Esophagus muscularis mucosa (tissue), 4 donors: ENCODE measurements around the gene ATG4C. TPM values are rescaled to one million over a fixed set of nuclear protein-coding genes. Genes with fewer than 3 reads are reported as not detected.

Experiments used
- DNase-seq: peaks from one replicate; pipeline ENCODE4 v3.0.0-alpha.2; 2017; ENCODE audit errors: extremely low spot score
- H3K27ac ChIP-seq, 4 donors: fragments of 200-600 bp; sonication (generic); replicated peaks in 1 of 4; 1 replicate in 3 of 4; 2 replicates in 1 of 4; pipeline ENCODE4 v1.5.1; 2016 to 2019; ENCODE audit warnings: mild to moderate bottlenecking in 1 of 4
- H3K27me3 ChIP-seq, 4 donors: fragments of 200-600 bp; sonication (generic); one replicate each; pipeline versions ENCODE4 v1.5.1 to v1.6.0; 2016 to 2019
- H3K36me3 ChIP-seq, 4 donors: fragments of 200-600 bp; sonication (generic); one replicate each; pipeline ENCODE4 v1.5.1; 2016 to 2019
- H3K4me1 ChIP-seq, 4 donors: fragments of 200-600 bp; sonication (generic); one replicate each; pipeline ENCODE4 v1.5.1; 2016 to 2019
- H3K4me3 ChIP-seq, 4 donors: fragments of 200-600 bp; sonication (generic); 1 replicate in 2 of 4; 2 replicates in 2 of 4; pipeline ENCODE4 v1.5.1; 2016 to 2019; ENCODE audit warnings: mild to moderate bottlenecking in 4 of 4, moderate library complexity in 1 of 4
- H3K9me3 ChIP-seq, 4 donors: fragments of 200-600 bp; sonication (generic); 1 replicate in 3 of 4; 2 replicates in 1 of 4; pipeline ENCODE4 v1.5.1; 2016 to 2019
- CTCF ChIP-seq, 3 experiments: fragments of 200-600 bp in 2 of 3; fragments of 450-650 bp in 1 of 3; sonication (generic) in 2 of 3; IDR thresholded peaks; one replicate each; pipeline ENCODE4 v1.5.1; 2017 to 2019; ENCODE audit warnings: antibody characterized with exemption in 3 of 3, mild to moderate bottlenecking in 2 of 3, moderate library complexity in 1 of 3
- EP300 ChIP-seq: sonication (generic); formaldehyde crosslinking; IDR thresholded peaks from one replicate; pipeline ENCODE4 v1.6.1; 2017; ENCODE audit warnings: antibody characterized with exemption
- POLR2A ChIP-seq: fragments of 450-650 bp; IDR thresholded peaks from one replicate; pipeline ENCODE4 v1.6.1; 2017; ENCODE audit warnings: antibody characterized with exemption, moderate library complexity, mild to moderate bottlenecking, low read depth
- POLR2AphosphoS5 ChIP-seq, 2 donors: sonication (generic); formaldehyde crosslinking; IDR thresholded peaks; one replicate each; pipeline ENCODE4 v1.6.1; 2017; ENCODE audit warnings: antibody characterized with exemption in 2 of 2
- WGBS: methylation state at CpG from one replicate; pipeline ENCODE4 v1.1.5; 2018; 5-methylcytosine and 5-hydroxymethylcytosine counted together
- intact Hi-C: fragments of 100-400 bp; cut with DNase I; formaldehyde crosslinking; loops from one replicate; pipeline ENCODE4 v1.15.1; 2023
- total RNA-seq, 4 donors: library from RNA; depleted of rRNA; stranded (reverse); fragments of >200 nt; gene quantifications; one replicate each; pipeline versions ENCODE4 v1.1.0 to v1.2.1, GENCODE V29; 2016

Gene ATG4C
- total RNA-seq, 4 donors from 2014 or later, result 5.0 to 12.5 (median 8.3) TPM

- Histone ChIP-seq H3K4me1 (peaks cover 0 to 10% (median 0%) of the 10 kb centered on the region in 4 donors), H3K4me3 (no peak overlapping the region)
- intact Hi-C loops, result no loop called here
These were observed 10.1 kb downstream of the ATG4C start for GRCh38 chr1:62794053-62794452.

GRCh38 chr1:62796221-62796620, 12.3 kb downstream of the ATG4C start:
- no peaks in the 10 kb centered on the region for H3K27me3 ChIP-seq
- no peaks in the 10 kb centered on the region for H3K9me3 ChIP-seq
- H3K36me3 ChIP-seq, result peaks cover 0 to 4% (median 0%) of the 10 kb centered on the region in 4 donors
- no peak for DNase-seq
- intact Hi-C loops, result no loop called here
- peaks cover 0 to 13% (median 3%) of the 10 kb centered on the region in 4 donors for H3K4me1 ChIP-seq
- H3K27ac ChIP-seq, result no peak overlapping the region
- H3K4me3 ChIP-seq, result no peak overlapping the region
- no peak for TF ChIP-seq POLR2AphosphoS5 (IDR thresholded peaks at IDR 0.05)
- no peak for TF ChIP-seq EP300
- no peak for TF ChIP-seq CTCF (IDR thresholded peaks at IDR 0.05)
- TF ChIP-seq POLR2A, result no peak

More at GRCh38 chr1:62794053-62794452, 10.1 kb downstream of the ATG4C start:
- TF ChIP-seq POLR2A (no peak), CTCF (IDR thresholded peaks at IDR 0.05) (no peak), POLR2AphosphoS5 (IDR thresholded peaks at IDR 0.05) (no peak), EP300 (no peak)
- 85% methylated on average over 1 of the region's 1 CpG for WGBS
- H3K27ac ChIP-seq, result no peak overlapping the region
- no peak for DNase-seq
- no peaks in the 10 kb centered on the region for H3K27me3 ChIP-seq
- H3K9me3 ChIP-seq, result no peaks in the 10 kb centered on the region
- peaks cover 0 to 4% (median 0%) of the 10 kb centered on the region in 4 donors for H3K36me3 ChIP-seq

GRCh38 chr1:62799688-62800087, 15.8 kb downstream of the ATG4C start:
- no peak for TF ChIP-seq EP300
- TF ChIP-seq POLR2AphosphoS5 (IDR thresholded peaks at IDR 0.05), result no peak
- no peak for TF ChIP-seq CTCF (IDR thresholded peaks at IDR 0.05)
- no peak for TF ChIP-seq POLR2A
- 86% methylated on average over 2 of the region's 2 CpGs for WGBS
- Histone ChIP-seq H3K4me1 (peaks cover 0 to 13% (median 3%) of the 10 kb centered on the region in 4 donors), H3K36me3 (no peaks in the 10 kb centered on the region), H3K27ac (no peak overlapping the region), H3K27me3 (no peaks in the 10 kb centered on the region), H3K4me3 (no peak overlapping the region), H3K9me3 (no peaks in the 10 kb centered on the region)
- intact Hi-C loops, result no loop called here
- no peak for DNase-seq

- no peak overlapping the region for H3K27ac ChIP-seq
- 79% methylated on average over 3 of the region's 3 CpGs for WGBS
These were observed 16.3 kb downstream of the ATG4C start for GRCh38 chr1:62800281-62800680.

More at GRCh38 chr1:62800281-62800680, 16.3 kb downstream of the ATG4C start:
- no peaks in the 10 kb centered on the region for H3K9me3 ChIP-seq
- H3K4me1 ChIP-seq, result peaks cover 0 to 13% (median 3%) of the 10 kb centered on the region in 4 donors
- no peaks in the 10 kb centered on the region for H3K27me3 ChIP-seq
- H3K4me3 ChIP-seq, result no peak overlapping the region
- no peaks in the 10 kb centered on the region for H3K36me3 ChIP-seq
- DNase-seq, result no peak
- intact Hi-C loops, result no loop called here
- TF ChIP-seq CTCF (IDR thresholded peaks at IDR 0.05), result no peak
- no peak for TF ChIP-seq POLR2AphosphoS5 (IDR thresholded peaks at IDR 0.05)
- TF ChIP-seq POLR2A, result no peak
- no peak for TF ChIP-seq EP300
